B cell (primary cell): ENCODE data around the gene SSR3. TPM values are rescaled to one million over a fixed set of nuclear protein-coding genes. Genes with fewer than 3 reads are reported as not detected.

Source experiments
- ATAC-seq: fragments of 200-7000 bp; cut with Tn5 transposase; one replicate; pipeline ENCODE4 v1.10.0; 2021; ENCODE audit warnings: low read depth, mild to moderate bottlenecking, moderate number of reproducible peaks, moderate library complexity
- CTCF ChIA-PET: fragments of 350-600 bp; sonication (Branson Sonifier 250); formaldehyde crosslinking; loops from one replicate; lab custom pipeline; 2021; ENCODE audit warnings: antibody characterized with exemption, inconsistent platforms; lab: Charles Lee
- POLR2A ChIA-PET: fragments of 350-600 bp; sonication (Branson Sonifier 250); formaldehyde crosslinking; loops from one replicate; lab custom pipeline; 2021; ENCODE audit warnings: antibody characterized with exemption; lab: Charles Lee
- DNase-seq: peaks from one replicate; pipeline ENCODE4 v3.0.0; 2013
- H2AFZ ChIP-seq: 2 replicates; pipeline ENCODE4 v1.6.1; 2012; ENCODE audit warnings: mild to moderate bottlenecking, low read depth, low read length; ENCODE audit not compliant: insufficient read depth, poor library complexity, severe bottlenecking
- H3K27ac ChIP-seq, 2 donors: 1 replicate in 1 of 2; 2 replicates in 1 of 2; pipeline ENCODE4 v1.5.1; 2012 to 2013; ENCODE audit warnings: low read length in 2 of 2, mild to moderate bottlenecking in 2 of 2, moderate library complexity in 1 of 2
- H3K27me3 ChIP-seq, 4 experiments: fragments of 200-600 bp in 1 of 4; sonication (generic) in 1 of 4; replicated peaks in 1 of 4; 1 replicate in 2 of 4; 2 replicates in 2 of 4; pipeline versions ENCODE4 v1.6.1 to v1.7.0; 2013 to 2016; ENCODE audit warnings: low read length in 3 of 4, mild to moderate bottlenecking in 2 of 4, mixed read lengths in 1 of 4, moderate library complexity in 1 of 4; ENCODE audit not compliant: insufficient read depth in 4 of 4, control insufficient read depth in 3 of 4; ENCODE audit errors: control extremely low read depth in 1 of 4
- H3K36me3 ChIP-seq, 2 experiments: replicated peaks in 1 of 2; 1 replicate in 1 of 2; 2 replicates in 1 of 2; pipeline versions ENCODE4 v1.6.1 to v1.7.1; 2013; ENCODE audit warnings: low read length in 1 of 2; ENCODE audit not compliant: insufficient read depth in 2 of 2, control insufficient read depth in 1 of 2; ENCODE audit errors: control extremely low read depth in 1 of 2, extremely low read depth in 1 of 2
- H3K4me1 ChIP-seq, 2 donors: fragments of 200-600 bp in 1 of 2; sonication (generic) in 1 of 2; 1 replicate in 1 of 2; 2 replicates in 1 of 2; pipeline versions ENCODE4 v1.5.1 to v1.6.1; 2013 to 2017; ENCODE audit warnings: low read length in 2 of 2; ENCODE audit not compliant: control insufficient read depth in 2 of 2, insufficient read depth in 2 of 2
- H3K4me2 ChIP-seq: replicated peaks from 2 replicates; pipeline ENCODE3; 2012; ENCODE audit warnings: mild to moderate bottlenecking, low read depth, low read length; ENCODE audit not compliant: poor library complexity, severe bottlenecking
- H3K4me3 ChIP-seq, 5 experiments: fragments of 200-600 bp in 1 of 5; sonication (generic) in 1 of 5; 1 replicate in 3 of 5; 2 replicates in 2 of 5; pipeline versions ENCODE4 v1.5.1 to v1.7.0; 2011 to 2016; ENCODE audit warnings: low read length in 4 of 5, mild to moderate bottlenecking in 4 of 5, low read depth in 2 of 5, control low read depth in 1 of 5, moderate library complexity in 1 of 5; ENCODE audit not compliant: insufficient read depth in 1 of 5; ENCODE audit errors: control extremely low read depth in 1 of 5, extremely low read depth in 1 of 5
- H3K79me2 ChIP-seq: fragments of 200-600 bp; sonication (generic); one replicate; pipeline ENCODE4 v1.6.0; 2016; ENCODE audit warnings: low read length; ENCODE audit not compliant: control insufficient read depth, insufficient read depth
- H3K9ac ChIP-seq: fragments of 200-600 bp; sonication (generic); 2 replicates; pipeline ENCODE4 v1.6.1; 2017; ENCODE audit warnings: mild to moderate bottlenecking, low read length, moderate library complexity
- H3K9me3 ChIP-seq, 3 donors: one replicate each; pipeline versions ENCODE4 v1.6.1 to v1.7.1; 2013; ENCODE audit warnings: low read length in 2 of 3; ENCODE audit not compliant: control insufficient read depth in 2 of 3, insufficient read depth in 1 of 3; ENCODE audit errors: control extremely low read depth in 1 of 3
- H4K20me1 ChIP-seq: 2 replicates; pipeline ENCODE4 v1.6.0; 2012; ENCODE audit warnings: mild to moderate bottlenecking, low read length; ENCODE audit not compliant: insufficient read depth, control insufficient read depth, poor library complexity, severe bottlenecking
- H3K27ac Mint-ChIP-seq: one replicate; pipeline ENCODE4 v1.8.0; 2021; ENCODE audit warnings: mixed read lengths
- H3K27me3 Mint-ChIP-seq: one replicate; pipeline ENCODE4 v1.8.0; 2021; ENCODE audit warnings: mixed read lengths
- H3K4me1 Mint-ChIP-seq: one replicate; pipeline ENCODE4 v1.8.0; 2021; ENCODE audit warnings: mixed read lengths
- H3K4me3 Mint-ChIP-seq: one replicate; pipeline ENCODE4 v1.8.0; 2021; ENCODE audit warnings: mixed read lengths
- H3K9me3 Mint-ChIP-seq: one replicate; pipeline ENCODE4 v1.8.0; 2022; ENCODE audit warnings: mixed read lengths; ENCODE audit not compliant: insufficient read depth
- CTCF ChIP-seq: fragments of 200-600 bp; IDR thresholded peaks from one replicate; pipeline ENCODE4 v1.8.0; 2022; ENCODE audit warnings: antibody characterized with exemption, mild to moderate bottlenecking
- EZH2 ChIP-seq: IDR thresholded peaks from 2 replicates; pipeline ENCODE4 v1.6.1; 2012; ENCODE audit warnings: borderline replicate concordance, low read depth, mild to moderate bottlenecking, moderate library complexity, low read length; ENCODE audit not compliant: insufficient read depth, poor library complexity, severe bottlenecking
- WGBS: methylation state at CpG from one replicate; pipeline ENCODE4 v1.1.5; 2013; ENCODE audit warnings: missing lambda C conversion rate; ENCODE audit not compliant: insufficient coverage; 5-methylcytosine and 5-hydroxymethylcytosine counted together
- intact Hi-C: fragments of 100-400 bp; cut with micrococcal nuclease; formaldehyde crosslinking; loops from one replicate; pipeline ENCODE4 v1.10.0; 2022
- polyA plus RNA-seq: library from polyadenylated mRNA; depleted of rRNA; stranded (reverse); fragments of >200 nt; gene quantifications from 2 replicates; pipeline ENCODE4 v1.2.3, GENCODE V29; 2012
- total RNA-seq, 2 donors: library from RNA; stranded (reverse); fragments of 120-200 nt in 1 of 2; gene quantifications; 1 replicate in 1 of 2; 2 replicates in 1 of 2; pipeline versions ENCODE4 v1.2.3 to v1.2.4, GENCODE V29; 2013 to 2022

The SSR3 gene
- total and polyA plus RNA-seq, 2 donors (not counting 1 experiment from before 2014, with no cell fraction given): 17.5 to 69.2 TPM

- Histone ChIP-seq H3K27ac (no peak overlapping the region), H3K27me3 (peaks cover 0 to 5% (median under 1%) of the 10 kb centered on the region in 4 experiments), H2AFZ (no peak overlapping the region), H3K4me1 (no peaks in the 10 kb centered on the region), H3K4me3 (no peak overlapping the region), H3K4me2 (no peak overlapping the region), H3K79me2 (no peaks in the 10 kb centered on the region), H3K9ac (no peak overlapping the region), H4K20me1 (no peaks in the 10 kb centered on the region), H3K9me3 (no peaks in the 10 kb centered on the region), H3K36me3 (no peaks in the 10 kb centered on the region)
- H3K4me3 Mint-ChIP-seq: no peak overlapping the region
- intact Hi-C loops: no loop called here
- no peaks in the 10 kb centered on the region for H3K27me3 Mint-ChIP-seq
- ATAC-seq: no peak
- no peak overlapping the region for H3K27ac Mint-ChIP-seq
- TF ChIP-seq EZH2: no peak
- TF ChIP-seq CTCF: no peak
- no peaks in the 10 kb centered on the region for H3K9me3 Mint-ChIP-seq
- ChIA-PET POLR2A (no interaction called here), CTCF (no interaction called here)
- peaks cover 4% of the 10 kb centered on the region for H3K4me1 Mint-ChIP-seq
- no peak for DNase-seq
Observed at GRCh38 chr3:156581954-156582353, 27.0 kb upstream of the SSR3 start.

GRCh38 chr3:156581033-156581432, 26.1 kb upstream of the SSR3 start:
- Histone ChIP-seq H3K4me3 (no peak overlapping the region), H3K36me3 (no peaks in the 10 kb centered on the region), H3K4me2 (no peak overlapping the region), H3K9ac (no peak overlapping the region), H3K79me2 (no peaks in the 10 kb centered on the region), H3K27me3 (peaks cover 0 to 5% (median under 1%) of the 10 kb centered on the region in 4 experiments), H4K20me1 (no peaks in the 10 kb centered on the region), H3K27ac (no peak overlapping the region), H3K9me3 (no peaks in the 10 kb centered on the region), H3K4me1 (no peaks in the 10 kb centered on the region), H2AFZ (no peak overlapping the region)
- ChIA-PET POLR2A (no interaction called here), CTCF (no interaction called here)
- peaks cover 5% of the 10 kb centered on the region for H3K27me3 Mint-ChIP-seq
- DNase-seq: no peak
- TF ChIP-seq EZH2 (no peak), CTCF (no peak)
- no peak for ATAC-seq
- H3K4me3 Mint-ChIP-seq: no peak overlapping the region
- H3K4me1 Mint-ChIP-seq: peaks cover 4% of the 10 kb centered on the region
- H3K9me3 Mint-ChIP-seq: no peaks in the 10 kb centered on the region
- intact Hi-C loops: no loop called here
- 100% methylated on average over 3 of the region's 4 CpGs for WGBS
- H3K27ac Mint-ChIP-seq: no peak overlapping the region
